GM10266 (cell line): ENCODE results near the gene SH3PXD2B.

ENCODE experiments used
- DNase-seq: peaks from one replicate; pipeline ENCODE4 v3.0.0; 2012; ENCODE audit errors: extremely low spot score
- CTCF ChIP-seq: IDR thresholded peaks from 2 replicates; pipeline ENCODE4 v1.5.1; 2012; ENCODE audit warnings: mild to moderate bottlenecking, low read depth; ENCODE audit not compliant: control insufficient read depth, insufficient read depth; ENCODE audit errors: missing control alignments

Gene SH3PXD2B

GRCh38 chr5:172312286-172312685 lies 142.0 kb downstream of the SH3PXD2B start:
- DNase-seq: no peak

GRCh38 chr5:172311605-172312004 lies 142.7 kb downstream of the SH3PXD2B start:
- TF ChIP-seq CTCF: no peak

More at GRCh38 chr5:172312286-172312685, 142.0 kb downstream of the SH3PXD2B start:
- no peak for TF ChIP-seq CTCF

GRCh38 chr5:172311026-172311425 lies 143.3 kb downstream of the SH3PXD2B start:
- DNase-seq: no peak
- no peak for TF ChIP-seq CTCF

More at GRCh38 chr5:172311605-172312004, 142.7 kb downstream of the SH3PXD2B start:
- no peak for DNase-seq

GRCh38 chr5:172305380-172305779 lies 148.9 kb downstream of the SH3PXD2B start:
- TF ChIP-seq CTCF: no peak
- DNase-seq: no peak

DNA sequence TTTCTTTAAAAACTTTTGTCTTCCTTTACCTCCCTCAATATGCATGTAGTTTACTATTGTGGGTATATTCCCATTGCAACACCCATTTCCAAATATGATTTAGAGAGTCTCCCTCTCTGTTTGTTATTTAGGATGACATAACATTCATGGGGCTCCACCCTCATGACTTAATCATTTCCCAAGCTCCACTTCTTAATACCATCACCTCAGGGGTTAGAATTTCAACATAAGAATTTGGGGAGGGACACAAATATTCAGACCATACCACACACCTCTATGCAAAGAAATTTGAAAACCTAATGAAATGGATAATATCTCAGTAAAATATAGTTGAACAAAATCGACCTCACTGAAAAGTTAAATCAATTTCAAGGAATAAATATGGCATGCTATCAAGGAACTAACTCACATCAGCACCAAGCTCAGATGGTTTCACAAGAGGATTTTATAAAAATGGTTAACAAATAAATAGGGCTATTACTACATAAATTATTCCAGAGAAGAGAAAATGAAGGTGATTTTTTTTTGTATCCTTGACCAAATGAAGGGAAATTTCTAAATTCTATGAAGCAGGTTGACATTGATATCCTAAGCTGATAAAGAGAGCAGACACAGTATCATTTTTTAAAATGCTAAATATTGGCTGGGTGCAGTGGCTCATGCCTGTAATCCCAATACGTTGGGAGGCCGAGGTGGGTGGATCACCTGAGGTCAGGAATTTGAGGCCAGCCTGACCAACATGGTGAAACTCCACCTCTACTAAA lies 150.6 kb downstream of the SH3PXD2B start:
- DNase-seq: no peak
- TF ChIP-seq CTCF: no peak

DNA sequence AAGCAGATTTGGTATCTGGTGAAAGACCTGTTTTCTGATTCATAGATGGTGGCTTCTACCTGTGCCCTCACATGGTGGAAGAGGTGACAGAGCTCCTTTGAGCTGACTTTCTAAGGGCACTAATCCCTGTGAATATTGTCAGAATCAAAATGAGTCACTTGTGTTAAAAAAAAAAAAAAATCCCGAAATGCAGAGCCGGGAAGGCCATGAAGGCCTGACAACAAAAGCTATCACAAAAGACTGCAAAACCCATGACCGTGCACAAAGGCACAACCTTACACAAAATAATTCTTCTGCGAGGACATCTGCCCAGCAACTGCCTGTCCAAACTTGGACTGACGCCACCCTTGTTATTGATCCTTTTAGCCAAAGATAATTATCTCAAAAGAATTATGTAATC lies 151.2 kb downstream of the SH3PXD2B start:
- no peak for TF ChIP-seq CTCF
- DNase-seq: no peak

DNA sequence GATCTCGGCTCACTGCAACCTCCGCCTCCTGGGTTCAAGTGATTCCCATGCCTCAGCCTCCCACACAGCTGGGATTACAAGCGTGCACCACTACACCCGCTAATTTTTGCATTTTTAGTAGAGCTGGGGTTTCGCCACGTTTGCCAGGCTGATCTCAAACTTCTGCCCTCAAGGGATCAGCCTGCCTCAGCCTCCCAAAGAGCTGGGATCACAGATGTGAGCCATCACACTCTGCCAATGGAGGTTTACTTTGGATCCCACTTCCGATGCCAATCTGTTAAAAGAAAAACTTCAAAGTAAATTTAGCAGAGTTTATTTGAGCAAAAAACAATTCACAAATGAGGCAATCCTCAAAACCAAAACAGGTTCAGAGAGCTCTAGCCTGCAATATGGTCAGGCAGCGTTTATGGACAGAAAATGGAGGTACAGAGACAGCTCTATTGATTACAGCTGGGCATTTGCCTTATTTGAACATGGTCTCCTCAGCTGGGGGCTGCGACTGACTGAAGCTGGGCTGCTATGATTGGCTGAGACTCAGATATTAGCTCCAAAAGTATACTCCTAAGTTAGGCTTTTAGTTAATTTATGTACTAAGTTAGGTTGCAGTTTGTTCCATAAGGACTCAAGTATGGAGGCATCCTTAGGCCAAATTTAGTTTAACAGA lies 152.1 kb downstream of the SH3PXD2B start:
- no peak for TF ChIP-seq CTCF
- no peak for DNase-seq
